Stimulated activated CD8-positive, alpha-beta memory T cell treated with anti-CD3 and anti-CD28 coated beads, Interleukin-2, amount 100 ng/mL, for 1 hour (primary cell): ENCODE measurements around the gene CHRDL2.

Experiments used
- DNase-seq, 2 donors: peaks; one replicate each; pipeline ENCODE4 v3.0.0-alpha.2; 2020; ENCODE audit warnings: low read depth in 2 of 2

CHRDL2 gene

GRCh38 chr11:74710281-74710938 is 20.8 kb downstream of the CHRDL2 start:
- no peak for DNase-seq

GRCh38 chr11:74709175-74709574 is 22.1 kb downstream of the CHRDL2 start:
- no peak for DNase-seq

- DNase-seq, result no peak
These were observed 23.4 kb downstream of the CHRDL2 start for GRCh38 chr11:74707602-74708510.

GRCh38 chr11:74707182-74707581 is 24.0 kb downstream of the CHRDL2 start:
- DNase-seq, result no peak

GRCh38 chr11:74703211-74703610 is 28.0 kb downstream of the CHRDL2 start:
- no peak for DNase-seq

GRCh38 chr11:74702383-74703007 is 28.7 kb downstream of the CHRDL2 start:
- DNase-seq, result peak; percentile 8 to 37

- no peak for DNase-seq
These were observed 29.9 kb downstream of the CHRDL2 start for GRCh38 chr11:74701351-74701750.

- no peak for DNase-seq
These were observed 31.4 kb downstream of the CHRDL2 start for GRCh38 chr11:74699615-74700396.

GRCh38 chr11:74697722-74698121 is 33.5 kb downstream of the CHRDL2 start:
- DNase-seq, result no peak

- no peak for DNase-seq
These were observed 34.1 kb downstream of the CHRDL2 start for GRCh38 chr11:74696939-74697675.

- no peak for DNase-seq
These were observed 34.7 kb downstream of the CHRDL2 start for GRCh38 chr11:74696500-74696899.

GRCh38 chr11:74695705-74696280 is 35.4 kb downstream of the CHRDL2 start:
- DNase-seq, result no peak

GRCh38 chr11:74694136-74694930 is 36.9 kb downstream of the CHRDL2 start:
- no peak for DNase-seq

- no peak for DNase-seq
These were observed 37.7 kb downstream of the CHRDL2 start for GRCh38 chr11:74693531-74693930.

- DNase-seq, result no peak
These were observed 39.5 kb downstream of the CHRDL2 start for GRCh38 chr11:74691755-74692154.

GRCh38 chr11:74689666-74690065 is 41.6 kb downstream of the CHRDL2 start:
- no peak for DNase-seq

- DNase-seq, result no peak
These were observed 43.8 kb downstream of the CHRDL2 start for GRCh38 chr11:74687237-74688023.

GRCh38 chr11:74686792-74687191 is 44.4 kb downstream of the CHRDL2 start:
- no peak for DNase-seq

GRCh38 chr11:74685905-74686304 is 45.3 kb downstream of the CHRDL2 start:
- DNase-seq, result no peak
